H9 (cell line): Measurements from ENCODE around the gene GRIP1. TPM values are rescaled to one million over a fixed set of nuclear protein-coding genes. Genes with fewer than 3 reads are reported as not detected.

Experiments used
- DNase-seq: peaks from one replicate; pipeline ENCODE4 v3.0.0-alpha.2; 2017
- H2AFZ ChIP-seq: one replicate; pipeline ENCODE4 v1.6.1; 2013; ENCODE audit warnings: mild to moderate bottlenecking, low read length, control low read depth, moderate library complexity
- H2AK5ac ChIP-seq: 2 replicates; pipeline ENCODE4 v1.6.1; 2013; ENCODE audit warnings: low read length, control low read depth, mixed read lengths; ENCODE audit not compliant: insufficient read length
- H2BK120ac ChIP-seq: one replicate; pipeline ENCODE4 v1.6.1; 2013; ENCODE audit warnings: low read depth, mild to moderate bottlenecking, low read length, control low read depth, inconsistent platforms; ENCODE audit not compliant: poor library complexity, severe bottlenecking
- H2BK12ac ChIP-seq: 2 replicates; pipeline ENCODE4 v1.6.1; 2013; ENCODE audit warnings: low read length, control low read depth, mixed read lengths, low read depth; ENCODE audit not compliant: insufficient read length
- H2BK15ac ChIP-seq: 2 replicates; pipeline ENCODE4 v1.6.1; 2013; ENCODE audit warnings: low read depth, low read length, control low read depth
- H2BK20ac ChIP-seq: one replicate; pipeline ENCODE4 v1.6.1; 2013; ENCODE audit warnings: low read depth, mild to moderate bottlenecking, low read length, control low read depth, inconsistent platforms; ENCODE audit not compliant: poor library complexity, severe bottlenecking
- H2BK5ac ChIP-seq: 2 replicates; pipeline ENCODE4 v1.6.1; 2013; ENCODE audit warnings: low read length, control low read depth, mixed read lengths; ENCODE audit not compliant: insufficient read length
- H3K14ac ChIP-seq: 2 replicates; pipeline ENCODE4 v1.6.1; 2013; ENCODE audit warnings: low read length, control low read depth; ENCODE audit not compliant: insufficient read depth
- H3K18ac ChIP-seq: 2 replicates; pipeline ENCODE4 v1.6.1; 2013; ENCODE audit warnings: low read depth, mild to moderate bottlenecking, mixed read lengths, low read length, control low read depth; ENCODE audit not compliant: insufficient read length
- H3K23ac ChIP-seq: 2 replicates; pipeline ENCODE4 v1.6.1; 2013; ENCODE audit warnings: low read length, control low read depth, mixed read lengths, low read depth; ENCODE audit not compliant: insufficient read length
- H3K23me2 ChIP-seq: 2 replicates; pipeline ENCODE4 v1.6.1; 2013; ENCODE audit warnings: low read depth, mild to moderate bottlenecking, mixed read lengths, low read length, control low read depth; ENCODE audit not compliant: insufficient read length, poor library complexity, severe bottlenecking
- H3K27ac ChIP-seq: 2 replicates; pipeline ENCODE4 v1.5.1; 2013; ENCODE audit warnings: low read length, control low read depth, mixed read lengths, low read depth; ENCODE audit not compliant: insufficient read length
- H3K27me3 ChIP-seq: 2 replicates; pipeline ENCODE4 v1.6.1; 2013; ENCODE audit warnings: low read length, control low read depth, inconsistent platforms; ENCODE audit not compliant: insufficient read depth
- H3K4ac ChIP-seq: 2 replicates; pipeline ENCODE4 v1.6.1; 2013; ENCODE audit warnings: low read depth, mild to moderate bottlenecking, control low read depth, inconsistent platforms, low read length, moderate library complexity
- H3K4me1 ChIP-seq: 2 replicates; pipeline ENCODE4 v1.6.1; 2013; ENCODE audit warnings: low read length, control low read depth, inconsistent platforms; ENCODE audit not compliant: insufficient read depth
- H3K4me2 ChIP-seq: 2 replicates; pipeline ENCODE4 v1.6.1; 2013; ENCODE audit warnings: low read length, control low read depth, mixed read lengths; ENCODE audit not compliant: insufficient read length, insufficient read depth
- H3K56ac ChIP-seq: 2 replicates; pipeline ENCODE4 v1.6.1; 2013; ENCODE audit warnings: low read depth, mild to moderate bottlenecking, mixed read lengths, low read length, control low read depth; ENCODE audit not compliant: insufficient read length
- H3K79me1 ChIP-seq: 2 replicates; pipeline ENCODE4 v1.6.1; 2013; ENCODE audit warnings: low read depth, mild to moderate bottlenecking, moderate library complexity, low read length, control low read depth, inconsistent platforms; ENCODE audit not compliant: insufficient read depth, poor library complexity, severe bottlenecking
- H3K79me2 ChIP-seq: 2 replicates; pipeline ENCODE4 v1.6.1; 2013; ENCODE audit warnings: low read length, control low read depth, inconsistent platforms; ENCODE audit not compliant: insufficient read depth
- H3K9ac ChIP-seq: 2 replicates; pipeline ENCODE4 v1.6.1; 2013; ENCODE audit warnings: low read length, control low read depth, mixed read lengths; ENCODE audit not compliant: insufficient read length; ENCODE audit errors: extremely low read depth
- H3K9me3 ChIP-seq: one replicate; pipeline ENCODE4 v1.6.1; 2013; ENCODE audit warnings: low read depth, low read length, inconsistent platforms; ENCODE audit not compliant: control insufficient read depth
- H3T11ph ChIP-seq: one replicate; pipeline ENCODE4 v1.6.1; 2013; ENCODE audit warnings: mild to moderate bottlenecking, low read length, control low read depth, inconsistent platforms
- H4K20me1 ChIP-seq: one replicate; pipeline ENCODE4 v1.6.1; 2013; ENCODE audit not compliant: control insufficient read depth, insufficient read length, insufficient read depth
- H4K5ac ChIP-seq: 2 replicates; pipeline ENCODE4 v1.6.1; 2013; ENCODE audit warnings: low read depth, mild to moderate bottlenecking, mixed read lengths, low read length, control low read depth; ENCODE audit not compliant: insufficient read length
- H4K8ac ChIP-seq: replicated peaks from 2 replicates; pipeline ENCODE4 v1.6.1; 2013; ENCODE audit warnings: low read length, control low read depth, mixed read lengths, low read depth; ENCODE audit not compliant: insufficient read length
- H4K91ac ChIP-seq: 2 replicates; pipeline ENCODE4 v1.6.1; 2013; ENCODE audit warnings: low read depth, mild to moderate bottlenecking, moderate library complexity, mixed read lengths, low read length, control low read depth; ENCODE audit not compliant: insufficient read length
- H3K27ac Mint-ChIP-seq, 3 experiments: 2 replicates in 2 of 3; 3 replicates in 1 of 3; pipeline ENCODE4 v1.8.0; 2020 to 2021; ENCODE audit warnings: mixed read lengths in 3 of 3, mild to moderate bottlenecking in 1 of 3, moderate library complexity in 1 of 3
- H3K27me3 Mint-ChIP-seq: 2 replicates; pipeline ENCODE4 v1.8.0; 2021; ENCODE audit warnings: low read depth, mild to moderate bottlenecking, moderate library complexity, mixed read lengths
- H3K36me3 Mint-ChIP-seq, 3 experiments: 2 replicates in 2 of 3; 3 replicates in 1 of 3; pipeline ENCODE4 v1.8.0; 2020 to 2021; ENCODE audit warnings: low read depth in 3 of 3, mixed read lengths in 3 of 3; ENCODE audit not compliant: insufficient read depth in 1 of 3
- H3K4me1 Mint-ChIP-seq, 2 experiments: 2 replicates each; pipeline ENCODE4 v1.8.0; 2020; ENCODE audit warnings: mixed read lengths in 2 of 2
- H3K4me3 Mint-ChIP-seq, 2 experiments: 2 replicates in 1 of 2; 3 replicates in 1 of 2; pipeline ENCODE4 v1.8.0; 2020 to 2021; ENCODE audit warnings: mild to moderate bottlenecking in 2 of 2, mixed read lengths in 2 of 2, moderate library complexity in 1 of 2
- H3K9me3 Mint-ChIP-seq, 2 experiments: 2 replicates in 1 of 2; 3 replicates in 1 of 2; pipeline ENCODE4 v1.8.0; 2020; ENCODE audit warnings: mild to moderate bottlenecking in 2 of 2, mixed read lengths in 2 of 2, moderate library complexity in 1 of 2
- whole genome bisulfite sequencing: extraction: QIAGEN DNeasy Blood & Tissue Kit; methylation state at CpG from one replicate; pipeline ENCODE4 v1.1.7; 2013; ENCODE audit warnings: missing lambda C conversion rate, low lambda C conversion rate, mixed read lengths; ENCODE audit not compliant: insufficient read length; ENCODE audit errors: extremely low coverage; 5-methylcytosine and 5-hydroxymethylcytosine counted together
- total RNA-seq: library from RNA; stranded (reverse); gene quantifications from 2 replicates; pipeline ENCODE4 v1.2.1, GENCODE V29; 2021
- TF ChIP-seq, protein P1 (sequence below): fragments of 200-600 bp; sonication (generic); conservative IDR thresholded peaks from 3 replicates; pipeline ENCODE4 v1.8.0; 2021; ENCODE audit warnings: antibody characterized with exemption, mild to moderate bottlenecking

Gene GRIP1
- total RNA-seq, 1 experiment from 2014 or later, result 19.5 TPM

DNA sequence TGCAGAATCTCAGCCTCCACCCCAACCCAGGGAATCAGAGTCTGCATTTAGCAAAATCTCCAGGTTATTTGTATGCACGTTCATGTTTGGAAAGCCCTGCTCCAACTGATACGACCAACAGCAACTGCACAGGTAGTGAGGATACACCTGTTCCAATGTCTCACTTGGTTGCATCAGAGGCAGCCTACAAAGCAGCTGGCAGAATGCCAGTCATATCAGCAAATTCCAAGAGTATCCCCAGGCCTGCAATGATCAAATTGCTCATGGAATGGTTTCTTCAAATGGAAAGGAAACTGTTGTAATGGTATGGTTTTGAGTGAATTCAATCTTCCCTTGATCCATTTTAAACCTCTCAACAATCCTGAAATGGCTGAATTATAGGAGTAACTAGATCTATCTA is 75.4 kb downstream of the GRIP1 start:
- Histone ChIP-seq H3K56ac (no peak overlapping the region), H2BK120ac (no peak overlapping the region), H3K27me3 (no peaks in the 10 kb centered on the region), H3K23me2 (no peaks in the 10 kb centered on the region), H2BK20ac (no peak overlapping the region), H3K9ac (no peak overlapping the region), H4K8ac (no peak overlapping the region), H3K79me2 (no peaks in the 10 kb centered on the region), H3K23ac (no peak overlapping the region), H2AFZ (no peak overlapping the region), H2BK15ac (no peak overlapping the region), H2AK5ac (no peak overlapping the region), H4K91ac (no peak overlapping the region), H3K79me1 (no peaks in the 10 kb centered on the region), H3K4me2 (no peak overlapping the region), H3K27ac (no peak overlapping the region), H3K4me1 (peaks cover 4% of the 10 kb centered on the region), H4K5ac (no peak overlapping the region), H3K9me3 (no peaks in the 10 kb centered on the region), H3K18ac (no peak overlapping the region), H3T11ph (no peak overlapping the region), H2BK12ac (no peak overlapping the region), H4K20me1 (no peaks in the 10 kb centered on the region), H3K4ac (no peak overlapping the region), H2BK5ac (no peak overlapping the region), H3K14ac (peak overlapping the region; percentile 52; the same call in 1 of the 2 replicates)
- Mint-ChIP-seq H3K27ac (no peak overlapping the region), H3K27me3 (no peaks in the 10 kb centered on the region), H3K4me3 (no peak overlapping the region), H3K9me3 (no peaks in the 10 kb centered on the region), H3K36me3 (no peaks in the 10 kb centered on the region), H3K4me1 (peaks cover 28 to 30% of the 10 kb centered on the region in 2 experiments)
- no peak for DNase-seq
- WGBS, result no CpG with 5 or more reads among the region's 2 CpGs
- TF ChIP-seq, protein P1, sequence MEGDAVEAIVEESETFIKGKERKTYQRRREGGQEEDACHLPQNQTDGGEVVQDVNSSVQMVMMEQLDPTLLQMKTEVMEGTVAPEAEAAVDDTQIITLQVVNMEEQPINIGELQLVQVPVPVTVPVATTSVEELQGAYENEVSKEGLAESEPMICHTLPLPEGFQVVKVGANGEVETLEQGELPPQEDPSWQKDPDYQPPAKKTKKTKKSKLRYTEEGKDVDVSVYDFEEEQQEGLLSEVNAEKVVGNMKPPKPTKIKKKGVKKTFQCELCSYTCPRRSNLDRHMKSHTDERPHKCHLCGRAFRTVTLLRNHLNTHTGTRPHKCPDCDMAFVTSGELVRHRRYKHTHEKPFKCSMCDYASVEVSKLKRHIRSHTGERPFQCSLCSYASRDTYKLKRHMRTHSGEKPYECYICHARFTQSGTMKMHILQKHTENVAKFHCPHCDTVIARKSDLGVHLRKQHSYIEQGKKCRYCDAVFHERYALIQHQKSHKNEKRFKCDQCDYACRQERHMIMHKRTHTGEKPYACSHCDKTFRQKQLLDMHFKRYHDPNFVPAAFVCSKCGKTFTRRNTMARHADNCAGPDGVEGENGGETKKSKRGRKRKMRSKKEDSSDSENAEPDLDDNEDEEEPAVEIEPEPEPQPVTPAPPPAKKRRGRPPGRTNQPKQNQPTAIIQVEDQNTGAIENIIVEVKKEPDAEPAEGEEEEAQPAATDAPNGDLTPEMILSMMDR, result no peak
